Fibroblast of pulmonary artery (primary cell): Measurements from ENCODE around the gene TXNDC8.

Experiments
- DNase-seq: peaks from one replicate; pipeline ENCODE4 v3.0.0-alpha.2; 2010; ENCODE audit warnings: low read depth
- H3K4me3 ChIP-seq: replicated peaks from 2 replicates; pipeline ENCODE4 v1.5.1; 2011; ENCODE audit warnings: low read depth, mild to moderate bottlenecking, control low read depth, low read length, moderate library complexity
- CTCF ChIP-seq: IDR thresholded peaks from 2 replicates; pipeline ENCODE4 v1.5.1; 2011; ENCODE audit warnings: mild to moderate bottlenecking, control low read depth, low read length, inconsistent platforms; ENCODE audit errors: missing control alignments

TXNDC8 gene

GRCh38 chr9:110298043-110298605 lies 39.5 kb downstream of the TXNDC8 start:
- no peak for TF ChIP-seq CTCF
- no peak overlapping the region for H3K4me3 ChIP-seq
- DNase-seq: no peak

- no peak for DNase-seq
- no peak overlapping the region for H3K4me3 ChIP-seq
- TF ChIP-seq CTCF: no peak
Measured at GRCh38 chr9:110293248-110293647, 44.4 kb downstream of the TXNDC8 start.

GRCh38 chr9:110291921-110292557 lies 45.6 kb downstream of the TXNDC8 start:
- no peak for DNase-seq
- no peak for TF ChIP-seq CTCF
- no peak overlapping the region for H3K4me3 ChIP-seq

GRCh38 chr9:110290001-110290400 lies 47.7 kb downstream of the TXNDC8 start:
- no peak for DNase-seq
- TF ChIP-seq CTCF: no peak
- H3K4me3 ChIP-seq: no peak overlapping the region

- no peak for TF ChIP-seq CTCF
- H3K4me3 ChIP-seq: no peak overlapping the region
- DNase-seq: no peak
Measured at GRCh38 chr9:110288503-110288902, 49.2 kb downstream of the TXNDC8 start.

GRCh38 chr9:110287289-110287680 lies 50.4 kb downstream of the TXNDC8 start:
- no peak for TF ChIP-seq CTCF
- H3K4me3 ChIP-seq: no peak overlapping the region
- DNase-seq: no peak

GRCh38 chr9:110284211-110284844 lies 53.3 kb downstream of the TXNDC8 start:
- no peak overlapping the region for H3K4me3 ChIP-seq
- no peak for TF ChIP-seq CTCF
- DNase-seq: no peak
